Measurements from ENCODE around the gene TEX35. TPM values are rescaled to one million over a fixed set of nuclear protein-coding genes. Genes with fewer than 3 reads are reported as not detected.

Gene TEX35
- not detected for total RNA-seq
- under 1 TPM in 1 of 3 donors, not detected in 2; 0.76 TPM for polyA plus RNA-seq
- long read RNA-seq, donor 1, result 0 reads
- long read RNA-seq, donor 2, result 0 reads
- long read RNA-seq, donor 3, result 0 reads
- long read RNA-seq, donor 4, result 0 reads
- long read RNA-seq, donor 5, result 0 reads
- long read RNA-seq, donor 6, result 0 reads
- long read RNA-seq, donor 7, result 0 reads
- long read RNA-seq, donor 8, result 0 reads
- long read RNA-seq, donor 9, result 0 reads
- long read RNA-seq, donor 10, result 0 reads

DNA sequence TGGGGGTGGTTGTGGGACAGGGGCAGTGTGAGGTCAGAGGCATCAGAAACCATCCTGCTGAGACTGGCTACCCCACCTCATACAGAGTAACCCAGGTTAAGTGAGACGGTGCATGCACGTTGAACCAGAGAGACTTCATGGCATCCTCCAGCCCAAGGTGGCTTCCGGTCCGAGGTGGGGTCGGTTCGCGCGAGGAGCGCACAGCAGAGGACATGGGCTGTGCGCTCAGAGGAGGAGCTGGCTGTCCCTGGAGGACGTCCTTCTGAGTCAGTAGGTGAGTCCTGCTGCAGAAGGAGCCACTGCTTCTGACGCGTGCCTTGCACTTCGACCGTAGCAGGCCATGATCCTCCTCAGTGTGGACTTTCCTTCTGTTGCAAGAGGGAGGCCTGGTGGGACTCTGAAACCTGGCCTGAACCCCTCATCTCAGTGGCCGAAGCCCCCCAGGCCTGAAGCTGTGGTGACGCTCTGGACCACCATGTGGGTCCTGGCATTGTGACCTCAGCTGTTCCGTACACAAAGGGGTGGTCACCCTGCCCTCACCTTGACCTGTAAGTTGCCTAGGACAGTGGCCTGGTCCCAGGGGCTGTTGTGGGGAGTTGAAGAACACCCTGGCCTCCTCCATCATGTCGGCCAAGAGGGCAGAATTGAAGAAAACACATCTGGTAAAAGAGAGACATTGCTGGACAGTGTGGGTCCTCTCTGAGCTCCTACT is at the start of gene TEX35:
Gene TEX35, plus strand, starts transcription at position 544 of the 712 bp plus-strand sequence. Its CDS starts 80 bp downstream, at position 624.
- WGBS, 5 donors, result 90 to 97% (median 96%) methylated on average over 7 to 19 of the region's 19 CpGs
- H3K27ac ChIP-seq, result no peak within 1 kb of the TSS
- H3K4me3 ChIP-seq, result no peak within 1 kb of the TSS
- no peaks in the 10 kb centered on the region for H3K9me3 ChIP-seq
- no peaks in the 10 kb centered on the region for H3K27me3 ChIP-seq
- TF ChIP-seq POLR2AphosphoS5 (IDR thresholded peaks at IDR 0.05) (no peak), EP300 (IDR thresholded peaks at IDR 0.05) (no peak), POLR2A (IDR thresholded peaks at IDR 0.05) (no peak)
- TF ChIP-seq, protein P1, sequence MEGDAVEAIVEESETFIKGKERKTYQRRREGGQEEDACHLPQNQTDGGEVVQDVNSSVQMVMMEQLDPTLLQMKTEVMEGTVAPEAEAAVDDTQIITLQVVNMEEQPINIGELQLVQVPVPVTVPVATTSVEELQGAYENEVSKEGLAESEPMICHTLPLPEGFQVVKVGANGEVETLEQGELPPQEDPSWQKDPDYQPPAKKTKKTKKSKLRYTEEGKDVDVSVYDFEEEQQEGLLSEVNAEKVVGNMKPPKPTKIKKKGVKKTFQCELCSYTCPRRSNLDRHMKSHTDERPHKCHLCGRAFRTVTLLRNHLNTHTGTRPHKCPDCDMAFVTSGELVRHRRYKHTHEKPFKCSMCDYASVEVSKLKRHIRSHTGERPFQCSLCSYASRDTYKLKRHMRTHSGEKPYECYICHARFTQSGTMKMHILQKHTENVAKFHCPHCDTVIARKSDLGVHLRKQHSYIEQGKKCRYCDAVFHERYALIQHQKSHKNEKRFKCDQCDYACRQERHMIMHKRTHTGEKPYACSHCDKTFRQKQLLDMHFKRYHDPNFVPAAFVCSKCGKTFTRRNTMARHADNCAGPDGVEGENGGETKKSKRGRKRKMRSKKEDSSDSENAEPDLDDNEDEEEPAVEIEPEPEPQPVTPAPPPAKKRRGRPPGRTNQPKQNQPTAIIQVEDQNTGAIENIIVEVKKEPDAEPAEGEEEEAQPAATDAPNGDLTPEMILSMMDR (IDR thresholded peaks at IDR 0.05), result no peak
- no peak for DNase-seq
- intact Hi-C loops (cut with DNase I; ENCODE audit: low total_unique reads), result no loop called here
- H3K36me3 ChIP-seq, result no peaks in the 10 kb centered on the region
- H3K4me1 ChIP-seq, result peaks cover 0 to 9% (median 3%) of the 10 kb centered on the region in 4 donors

DNA sequence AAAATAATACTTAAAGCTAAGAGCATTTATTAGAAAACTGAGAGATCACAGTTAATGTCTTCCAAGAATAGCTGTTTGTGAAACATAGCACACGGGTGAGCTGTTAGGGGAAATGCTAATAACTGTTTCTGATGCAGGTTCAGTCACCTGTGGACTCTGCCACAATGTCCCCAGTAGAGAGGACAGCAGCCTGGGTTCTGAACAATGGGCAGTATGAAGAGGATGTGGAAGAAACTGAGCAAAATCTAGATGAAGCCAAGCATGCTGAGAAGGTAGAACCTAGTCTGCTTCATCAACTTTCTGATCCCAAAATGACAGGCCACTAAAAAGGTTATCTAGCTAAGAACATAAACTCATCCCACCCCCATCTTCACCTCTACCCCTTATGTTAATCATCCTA is 48.8 kb upstream of the TEX35 start:
- intact Hi-C loops (cut with DNase I; ENCODE audit: low total_unique reads), result no loop called here
- DNase-seq, result no peak
- Histone ChIP-seq H3K36me3 (peaks cover 0 to 41% (median 40%) of the 10 kb centered on the region in 4 donors), H3K27me3 (no peaks in the 10 kb centered on the region), H3K4me1 (no peaks in the 10 kb centered on the region), H3K27ac (no peak overlapping the region), H3K4me3 (no peak overlapping the region), H3K9me3 (no peaks in the 10 kb centered on the region)
- 78 to 94% (median 91%) methylated on average over 1 of the region's 1 CpG for WGBS, 5 donors
- TF ChIP-seq, protein P1 (IDR thresholded peaks at IDR 0.05), result no peak
- TF ChIP-seq EP300 (IDR thresholded peaks at IDR 0.05) (no peak), POLR2AphosphoS5 (IDR thresholded peaks at IDR 0.05) (no peak), POLR2A (IDR thresholded peaks at IDR 0.05) (no peak)

DNA sequence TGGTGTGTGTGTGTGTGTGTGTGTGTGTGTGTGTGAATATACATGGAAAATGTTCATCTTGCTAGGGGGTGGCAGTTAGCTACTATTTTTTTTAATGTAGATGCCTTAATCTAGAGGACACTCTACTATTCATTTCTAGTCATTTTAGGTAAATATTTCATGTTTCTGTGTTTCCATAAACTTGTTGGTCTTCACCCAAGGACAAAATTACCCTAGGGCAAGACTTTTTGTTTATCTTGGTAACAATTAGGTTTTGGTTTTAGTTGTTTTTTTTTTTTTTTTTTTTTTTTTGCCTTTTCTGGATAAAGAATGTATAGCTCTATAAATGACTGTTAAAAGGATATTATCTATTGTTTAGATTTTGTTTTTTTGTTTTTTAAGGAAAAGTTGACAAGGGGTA is 48.3 kb upstream of the TEX35 start:
- intact Hi-C loops (cut with DNase I; ENCODE audit: low total_unique reads), result no loop called here
- H3K36me3 ChIP-seq, result peaks cover 0 to 44% (median 43%) of the 10 kb centered on the region in 4 donors
- no peak for DNase-seq
- H3K9me3 ChIP-seq, result no peaks in the 10 kb centered on the region
- H3K4me3 ChIP-seq, result no peak overlapping the region
- H3K27ac ChIP-seq, result no peak overlapping the region
- H3K4me1 ChIP-seq, result no peaks in the 10 kb centered on the region
- TF ChIP-seq POLR2AphosphoS5 (IDR thresholded peaks at IDR 0.05) (no peak), EP300 (IDR thresholded peaks at IDR 0.05) (no peak), POLR2A (IDR thresholded peaks at IDR 0.05) (no peak)
- TF ChIP-seq, protein P1 (IDR thresholded peaks at IDR 0.05), result no peak
- no peaks in the 10 kb centered on the region for H3K27me3 ChIP-seq

DNA sequence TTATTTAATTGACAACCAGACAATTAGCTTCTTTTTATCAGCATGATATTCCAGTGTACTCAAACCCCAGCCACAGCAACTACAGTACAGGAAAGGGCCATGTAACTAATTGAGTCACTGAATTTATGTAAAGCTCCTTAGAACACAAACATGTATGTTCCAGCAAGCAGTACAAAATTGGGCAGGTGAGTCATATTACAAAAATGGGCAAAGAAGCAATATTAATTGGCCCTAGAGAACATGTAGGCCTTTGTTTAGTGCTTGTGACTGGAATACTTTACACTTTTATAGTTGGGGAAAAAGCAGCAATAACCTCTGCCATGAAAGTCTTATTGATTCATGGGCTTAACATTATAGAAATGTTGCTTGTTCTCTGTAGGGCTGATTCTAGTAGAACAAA is 47.9 kb upstream of the TEX35 start:
- peaks cover 0 to 47% (median 44%) of the 10 kb centered on the region in 4 donors for H3K36me3 ChIP-seq
- H3K27ac ChIP-seq, result no peak overlapping the region
- no peak for DNase-seq
- H3K4me3 ChIP-seq, result no peak overlapping the region
- H3K4me1 ChIP-seq, result no peaks in the 10 kb centered on the region
- TF ChIP-seq POLR2A (IDR thresholded peaks at IDR 0.05) (no peak), POLR2AphosphoS5 (IDR thresholded peaks at IDR 0.05) (no peak), EP300 (IDR thresholded peaks at IDR 0.05) (no peak)
- TF ChIP-seq, protein P1 (IDR thresholded peaks at IDR 0.05), result no peak
- H3K9me3 ChIP-seq, result no peaks in the 10 kb centered on the region
- intact Hi-C loops (cut with DNase I; ENCODE audit: low total_unique reads), result no loop called here
- H3K27me3 ChIP-seq, result no peaks in the 10 kb centered on the region

All from stomach (tissue), 19 donors.